GM21526 (cell line): ENCODE results near the gene VAMP1.
"Not testable (repeated sequence)": the region's sequence is repeated elsewhere in the genome, so short reads cannot be mapped to it uniquely, and the experiment has no call there.

Source experiments
- ATAC-seq: cut with Tn5 transposase; IDR thresholded peaks from one replicate; pipeline ENCODE4 v1.9.1; 2021; ENCODE audit warnings: moderate library complexity; ENCODE audit not compliant: unreplicated experiment, low FRiP score

VAMP1 gene

DNA sequence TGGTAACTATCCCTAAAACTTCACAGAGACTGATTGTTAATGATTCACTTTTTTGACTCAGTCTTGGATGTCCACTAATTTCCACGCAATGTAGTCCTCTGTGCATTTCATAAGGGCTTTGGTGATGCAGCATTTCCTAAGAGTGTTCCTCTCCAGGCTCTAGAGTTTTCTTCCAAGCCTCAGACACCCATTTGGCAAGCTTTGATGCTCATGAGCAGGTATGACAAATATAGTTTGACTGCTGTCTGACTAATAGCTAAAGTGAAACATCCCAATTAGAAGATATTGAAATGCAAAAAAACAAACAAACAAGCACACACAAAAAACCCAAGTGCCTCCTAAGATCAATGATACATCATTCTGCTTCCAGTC lies 1.5 kb upstream of the VAMP1 start:
- ATAC-seq = no peak

GRCh38 chr12:6469609-6470374 lies 685 bp downstream of the VAMP1 start:
- no peak for ATAC-seq

DNA sequence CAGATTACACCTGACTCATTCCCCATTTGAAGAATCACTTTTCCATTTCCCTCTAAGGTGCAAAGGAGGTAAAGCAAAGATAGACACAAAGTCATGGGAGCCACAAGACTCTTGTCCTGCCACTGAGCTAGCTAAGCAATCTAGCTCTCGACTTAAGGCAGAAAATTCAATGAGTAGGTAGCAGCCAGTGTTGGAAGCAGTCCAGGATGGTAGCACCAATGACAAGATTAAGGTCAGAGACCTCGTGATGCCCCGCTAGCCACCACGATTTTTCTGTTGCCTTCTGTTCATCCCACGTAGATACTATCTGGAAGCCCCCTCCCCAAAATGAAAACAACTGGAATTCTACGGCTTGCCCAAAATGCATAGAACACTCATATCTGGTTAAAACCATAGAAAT lies 1.4 kb downstream of the VAMP1 start:
- no peak for ATAC-seq

DNA sequence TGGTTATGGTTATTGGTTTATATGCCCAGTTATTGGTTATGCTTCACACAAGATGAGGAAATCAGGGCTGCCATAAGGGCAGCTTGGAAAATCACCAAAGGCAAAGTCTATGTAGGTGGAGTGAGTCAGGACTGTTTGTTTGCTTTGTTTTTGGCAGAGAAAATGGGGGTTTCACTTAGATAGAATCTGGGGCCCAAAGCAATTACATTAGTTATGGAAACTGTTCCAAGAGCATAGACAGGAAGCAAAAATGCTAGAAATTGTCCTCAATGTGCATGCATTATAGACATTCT lies 2.2 kb downstream of the VAMP1 start:
- ATAC-seq = no peak

GRCh38 chr12:6467571-6468282 lies 2.8 kb downstream of the VAMP1 start:
- not testable (repeated sequence) for ATAC-seq

GRCh38 chr12:6466751-6467150 lies 3.7 kb downstream of the VAMP1 start:
- ATAC-seq = not testable (repeated sequence)

- no peak for ATAC-seq
Measured at GRCh38 chr12:6466184-6466573, 4.3 kb downstream of the VAMP1 start.

GRCh38 chr12:6465467-6466183 lies 4.9 kb downstream of the VAMP1 start:
- no peak for ATAC-seq

DNA sequence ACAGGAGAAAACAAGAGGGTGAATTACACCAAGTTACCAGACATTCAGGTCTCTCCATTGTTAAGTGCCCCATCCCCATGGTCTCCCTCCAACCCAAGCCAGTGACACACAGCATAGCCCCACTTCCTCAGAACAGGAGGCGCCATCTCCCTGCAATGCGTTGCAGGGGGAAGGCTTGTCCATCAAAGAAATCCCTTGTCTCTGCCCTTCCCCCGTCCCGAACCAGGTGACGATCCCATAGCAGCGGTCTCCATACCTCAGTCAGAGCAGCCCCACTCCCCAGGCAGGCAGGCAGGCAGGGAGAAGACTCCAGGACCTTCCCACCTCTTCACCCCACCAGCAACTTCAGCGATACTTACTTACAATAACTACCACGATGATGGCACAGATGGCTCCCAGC lies 5.9 kb downstream of the VAMP1 start:
- ATAC-seq = no peak

DNA sequence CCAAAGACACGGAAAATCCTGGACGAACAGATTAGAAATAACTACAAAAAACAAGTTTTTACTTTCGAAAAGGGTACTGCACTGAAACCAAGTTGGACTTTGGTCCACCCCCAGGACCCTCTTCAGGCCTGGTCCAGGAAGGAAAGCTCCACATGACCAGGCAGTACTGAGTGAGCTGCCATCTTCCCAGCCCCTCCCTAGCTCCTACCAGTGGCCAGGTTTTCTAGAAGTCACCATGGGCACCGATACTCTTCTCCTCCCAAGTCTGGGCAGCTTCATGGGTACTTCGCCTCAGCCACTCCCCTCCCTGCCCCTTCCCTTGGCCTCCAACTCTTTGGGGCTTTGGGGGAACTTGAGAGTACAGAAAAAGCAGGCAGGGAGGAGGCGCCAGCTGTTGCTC lies 6.6 kb downstream of the VAMP1 start:
- no peak for ATAC-seq

GRCh38 chr12:6463216-6463615 lies 7.3 kb downstream of the VAMP1 start:
- ATAC-seq = no peak

DNA sequence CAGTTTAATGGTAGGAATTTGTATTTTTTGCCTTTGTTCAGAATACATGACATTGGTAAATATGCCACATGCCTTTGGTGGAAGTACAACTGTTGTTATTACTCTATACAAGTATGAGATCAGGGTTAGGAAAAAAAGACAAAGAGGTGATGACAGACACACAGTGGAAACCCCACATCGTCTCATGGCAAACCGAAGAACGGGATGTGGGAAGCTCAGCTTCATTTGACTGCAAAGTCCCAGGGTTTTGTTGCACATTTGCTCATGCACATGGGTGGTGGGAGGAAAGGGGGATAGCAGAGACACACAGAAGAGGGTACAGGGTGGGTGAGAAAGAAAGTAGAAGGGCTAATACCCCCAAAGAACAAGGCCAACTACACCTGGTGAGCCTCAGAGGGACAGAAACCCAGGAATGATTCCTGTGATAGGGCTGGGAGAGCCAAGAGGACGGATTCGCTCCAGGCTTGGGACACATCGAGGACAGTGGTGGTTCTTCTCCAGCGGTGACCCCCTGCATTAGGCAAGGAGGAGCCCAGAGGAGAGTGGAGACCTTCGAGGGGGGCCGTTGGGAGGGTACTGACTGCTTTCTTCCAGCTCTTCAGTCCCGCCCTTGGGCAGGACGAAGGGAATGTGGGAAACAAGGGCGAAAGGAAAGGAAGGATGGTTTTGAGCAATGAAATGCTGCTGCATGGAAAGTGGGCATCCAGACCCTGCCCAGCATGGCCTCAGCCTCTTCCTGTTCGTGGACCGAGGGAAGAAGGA lies 8.1 kb downstream of the VAMP1 start:
- ATAC-seq = peak; percentile 5

GRCh38 chr12:6461401-6462233 lies 8.9 kb downstream of the VAMP1 start:
- peak; percentile 51 for ATAC-seq

DNA sequence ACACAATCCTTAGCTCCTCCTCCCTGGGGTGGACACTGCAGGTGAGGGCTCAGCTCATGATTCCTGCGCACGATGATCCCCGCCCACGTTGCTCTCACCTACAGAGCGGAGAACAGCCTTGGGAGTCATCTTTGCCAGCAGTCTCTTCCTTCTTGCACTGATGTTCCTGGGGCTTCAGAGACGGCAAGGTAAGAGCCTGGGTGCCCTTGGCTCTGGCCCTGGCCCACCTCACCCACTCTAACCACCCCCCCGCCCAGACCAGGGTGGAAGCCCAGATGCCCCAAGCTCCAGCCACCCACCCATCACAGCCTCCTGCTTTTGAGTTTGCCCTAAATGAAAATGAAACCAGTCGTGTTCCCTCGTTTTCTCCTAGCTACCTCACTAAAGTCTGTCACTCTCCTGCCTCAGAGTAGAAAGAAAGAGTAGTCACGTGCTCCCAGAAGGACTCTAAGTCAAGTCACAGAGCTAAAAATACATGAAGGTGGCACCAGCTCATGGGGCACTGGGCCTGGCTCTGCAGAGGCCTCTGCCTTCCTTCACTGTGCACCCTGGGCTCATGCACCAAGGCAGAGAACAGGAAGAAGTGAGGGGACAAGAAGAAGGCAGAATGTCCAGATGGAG lies 9.6 kb downstream of the VAMP1 start:
- ATAC-seq = no peak

DNA sequence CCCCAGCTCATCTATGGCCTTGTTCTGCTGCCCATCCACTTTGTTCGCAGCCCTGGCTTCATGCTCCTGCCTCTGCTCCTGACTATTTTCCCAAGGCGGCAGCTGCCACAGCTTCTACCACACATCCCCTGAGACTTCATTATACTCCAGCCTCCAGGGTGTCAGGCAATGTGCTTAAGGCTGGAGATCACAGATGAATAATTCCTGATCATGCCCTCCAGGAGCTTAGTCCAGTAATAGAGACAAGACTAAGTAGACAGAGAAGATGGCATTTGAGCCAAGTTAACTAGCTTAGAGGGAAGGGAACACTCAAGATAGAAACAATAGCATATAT lies 11.5 kb downstream of the VAMP1 start:
- ATAC-seq = no peak

DNA sequence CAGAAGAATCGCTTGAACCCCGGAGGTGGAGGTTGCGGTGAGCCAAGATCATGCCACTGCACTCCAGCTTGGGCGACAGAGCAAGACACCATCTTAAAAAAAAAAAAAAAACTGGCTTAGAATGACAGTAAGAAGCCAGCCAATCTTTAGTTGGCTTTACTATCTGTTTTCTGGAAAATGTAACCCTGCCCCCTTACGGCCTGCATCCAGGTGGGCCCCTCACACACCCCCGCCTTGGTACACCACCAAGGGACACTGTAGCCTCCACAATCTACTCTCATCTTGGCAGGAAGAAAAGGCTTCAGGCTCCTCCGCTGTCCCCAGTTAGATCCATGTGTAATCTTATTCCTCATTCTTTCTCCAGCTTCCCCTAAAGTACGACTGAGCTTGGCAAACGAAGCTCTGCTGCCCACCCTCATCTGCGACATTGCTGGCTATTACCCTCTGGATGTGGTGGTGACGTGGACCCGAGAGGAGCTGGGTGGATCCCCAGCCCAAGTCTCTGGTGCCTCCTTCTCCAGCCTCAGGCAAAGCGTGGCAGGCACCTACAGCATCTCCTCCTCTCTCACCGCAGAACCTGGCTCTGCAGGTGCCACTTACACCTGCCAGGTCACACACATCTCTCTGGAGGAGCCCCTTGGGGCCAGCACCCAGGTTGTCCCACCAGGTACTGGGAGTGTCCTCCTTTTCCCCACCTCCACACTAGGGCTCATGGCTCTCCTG lies 12.0 kb downstream of the VAMP1 start:
- ATAC-seq = no peak

DNA sequence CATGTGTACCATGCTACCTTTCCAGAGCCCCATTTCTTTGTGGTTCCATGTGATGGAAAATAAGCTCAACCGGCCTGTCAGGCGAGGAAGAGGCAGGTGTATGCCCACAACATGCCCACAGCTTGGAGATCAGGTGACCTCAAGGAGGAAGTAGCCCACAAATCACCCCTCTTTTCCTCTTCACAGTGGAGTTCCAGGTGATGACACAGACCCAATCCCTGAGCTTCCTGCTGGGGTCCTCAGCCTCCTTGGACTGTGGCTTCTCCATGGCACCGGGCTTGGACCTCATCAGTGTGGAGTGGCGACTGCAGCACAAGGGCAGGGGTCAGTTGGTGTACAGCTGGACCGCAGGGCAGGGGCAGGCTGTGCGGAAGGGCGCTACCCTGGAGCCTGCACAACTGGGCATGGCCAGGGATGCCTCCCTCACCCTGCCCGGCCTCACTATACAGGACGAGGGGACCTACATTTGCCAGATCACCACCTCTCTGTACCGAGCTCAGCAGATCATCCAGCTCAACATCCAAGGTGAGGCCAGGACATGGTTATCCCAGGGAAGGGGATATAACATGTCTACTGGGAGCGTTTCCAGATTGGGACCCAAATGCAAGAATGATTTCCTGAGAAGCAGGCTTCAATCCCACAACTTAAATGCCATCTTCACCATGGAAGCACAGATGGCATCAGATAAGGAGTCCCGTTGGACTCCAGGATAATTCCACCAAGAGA lies 13.1 kb downstream of the VAMP1 start:
- ATAC-seq = no peak

GRCh38 chr12:6452944-6453630 lies 17.4 kb downstream of the VAMP1 start:
- no peak for ATAC-seq
